HepG2 (cell line): ENCODE data around the gene TRIM37. TPM values are rescaled to one million over a fixed set of nuclear protein-coding genes. Genes with fewer than 3 reads are reported as not detected.

ENCODE experiments used
- ATAC-seq: fragments of 200-7000 bp; cut with Tn5 transposase; 3 replicates; pipeline ENCODE4 v1.9.1; 2020; ENCODE audit warnings: mild to moderate bottlenecking, moderate library complexity
- BruUV-seq: library from RNA; stranded (reverse); fragments of 400-500 nt; replicated peaks from 2 replicates; lab custom pipeline; 2021; lab: Mats Ljungman, UMichigan
- CTCF ChIA-PET: fragments of 300-600 bp; formaldehyde crosslinking; extraction: SDS; loops from one replicate; lab custom pipeline; 2021; ENCODE audit warnings: low total read pairs, inconsistent platforms, low intra/inter-chr PET ratio; lab: Yijun Ruan, JAX
- POLR2A ChIA-PET: fragments of 350-600 bp; sonication (Branson Sonifier 250); formaldehyde crosslinking; loops from one replicate; lab custom pipeline; 2020; ENCODE audit warnings: antibody characterized with exemption, inconsistent platforms; lab: Yijun Ruan, JAX
- DNase-seq: peaks from one replicate; pipeline ENCODE4 v3.0.0-alpha.2; 2015; ENCODE audit warnings: low spot score
- FAIRE-seq: peaks from 3 replicates; lab custom pipeline; 2011; peaks lifted over from hg19 to GRCh38; lab: Jason Lieb, UNC
- H2AFZ ChIP-seq: one replicate; pipeline ENCODE4 v1.6.1; 2011; ENCODE audit warnings: low read length, inconsistent platforms
- H3K27ac ChIP-seq: fragments of 300-600 bp; 3 replicates; pipeline ENCODE4 v1.8.0; 2011; ENCODE audit warnings: mixed run types, mild to moderate bottlenecking, mixed read lengths, low read length, inconsistent platforms; ENCODE audit not compliant: insufficient read depth; ENCODE audit errors: extremely low read length
- H3K27me3 ChIP-seq, 2 experiments: fragments of 200-600 bp in 1 of 2; 2 replicates in 1 of 2; 3 replicates in 1 of 2; pipeline versions ENCODE4 v1.6.0 to v1.8.0; 2011; ENCODE audit warnings: low read length in 2 of 2, mild to moderate bottlenecking in 2 of 2, moderate library complexity in 2 of 2, inconsistent platforms in 1 of 2; ENCODE audit not compliant: insufficient read depth in 2 of 2, control insufficient read depth in 1 of 2
- H3K36me3 ChIP-seq, 2 experiments: fragments of 200-600 bp in 1 of 2; replicated peaks in 1 of 2; 2 replicates in 1 of 2; 3 replicates in 1 of 2; pipeline versions ENCODE4 v1.5.1 to v1.8.0; 2011; ENCODE audit warnings: low read length in 2 of 2, inconsistent platforms in 1 of 2; ENCODE audit not compliant: insufficient read depth in 2 of 2, control insufficient read depth in 1 of 2
- H3K4me1 ChIP-seq: 2 replicates; pipeline ENCODE4 v1.5.1; 2012; ENCODE audit warnings: low read length, inconsistent platforms; ENCODE audit not compliant: insufficient read depth
- H3K4me2 ChIP-seq: 2 replicates; pipeline ENCODE4 v1.6.0; 2011; ENCODE audit warnings: low read depth, low read length, inconsistent platforms
- H3K4me3 ChIP-seq, 3 experiments: fragments of 200-600 bp in 1 of 3; sonication (generic), shearing (Covaris generic) in 1 of 3; replicated peaks in 1 of 3; 2 replicates each; pipeline ENCODE4 v1.5.1; 2011 to 2016; ENCODE audit warnings: low read length in 3 of 3, inconsistent platforms in 2 of 3, low read depth in 2 of 3, mild to moderate bottlenecking in 2 of 3, control low read depth in 1 of 3, mixed read lengths in 1 of 3; ENCODE audit not compliant: insufficient read depth in 1 of 3
- H3K79me2 ChIP-seq: one replicate; pipeline ENCODE4 v1.6.1; 2011; ENCODE audit warnings: low read length, inconsistent platforms; ENCODE audit not compliant: insufficient read depth
- H3K9ac ChIP-seq: 2 replicates; pipeline ENCODE4 v1.6.0; 2011; ENCODE audit warnings: mild to moderate bottlenecking, low read depth, low read length, inconsistent platforms; ENCODE audit not compliant: insufficient read depth
- H3K9me3 ChIP-seq: 2 replicates; pipeline ENCODE4 v1.5.1; 2012; ENCODE audit warnings: mild to moderate bottlenecking, low read length
- H4K20me1 ChIP-seq: 2 replicates; pipeline ENCODE4 v1.6.0; 2011; ENCODE audit warnings: inconsistent platforms, mild to moderate bottlenecking, low read length, moderate library complexity; ENCODE audit not compliant: insufficient read depth
- HOXA5 ChIP-seq: sonication (generic); formaldehyde crosslinking; IDR thresholded peaks from 2 replicates; pipeline ENCODE4 v1.4.0; 2020; ENCODE audit warnings: missing genetic modification reagents
- MTF1 ChIP-seq: sonication (generic); formaldehyde crosslinking; IDR thresholded peaks from 2 replicates; pipeline ENCODE4 v1.5.0; 2020; ENCODE audit warnings: missing genetic modification reagents
- RBAK ChIP-seq: sonication (generic); formaldehyde crosslinking; IDR thresholded peaks from 2 replicates; pipeline ENCODE4 v1.5.1; 2020; ENCODE audit warnings: mild to moderate bottlenecking, missing genetic modification reagents
- SOX6 ChIP-seq, 2 experiments: fragments of 450-650 bp in 1 of 2; sonication (generic) in 1 of 2; formaldehyde crosslinking in 1 of 2; IDR thresholded peaks; 2 replicates each; pipeline versions ENCODE4 v1.4.0 to v1.6.1; 2017 to 2020; ENCODE audit warnings: antibody characterized with exemption in 1 of 2, mild to moderate bottlenecking in 1 of 2, missing genetic modification reagents in 1 of 2
- TEAD2 ChIP-seq: sonication (generic); formaldehyde crosslinking; IDR thresholded peaks from 2 replicates; pipeline ENCODE4 v1.9.0; 2021; ENCODE audit warnings: missing genetic modification reagents
- THAP11 ChIP-seq: IDR thresholded peaks from 2 replicates; pipeline ENCODE4 v1.6.1; 2016; ENCODE audit warnings: missing biosample characterization, missing genetic modification reagents
- ZNF468 ChIP-seq: sonication (generic); formaldehyde crosslinking; IDR thresholded peaks from 2 replicates; pipeline ENCODE4 v1.8.0; 2022; ENCODE audit warnings: mild to moderate bottlenecking, moderate library complexity, missing genetic modification reagents
- ZNF607 ChIP-seq: sonication (generic); formaldehyde crosslinking; IDR thresholded peaks from 2 replicates; pipeline ENCODE4 v1.5.1; 2020; ENCODE audit warnings: missing genetic modification reagents, mild to moderate bottlenecking, borderline replicate concordance
- ZNF777 ChIP-seq: sonication (generic); formaldehyde crosslinking; IDR thresholded peaks from 2 replicates; pipeline ENCODE4 v1.4.0; 2020; ENCODE audit warnings: missing genetic modification reagents
- WGBS: methylation state at CpG from one replicate; pipeline ENCODE4 v1.1.6; 2017; ENCODE audit warnings: low lambda C conversion rate; 5-methylcytosine and 5-hydroxymethylcytosine counted together
- in situ Hi-C: cut with HindIII; loops from 2 replicates; pipeline ENCODE4 v1.10.0; 2017; ENCODE audit warnings: low pct_unique_long_range_greater_than_20kb; ENCODE audit not compliant: extremely low pct_ligation_motif_present
- intact Hi-C: fragments of 100-400 bp; cut with micrococcal nuclease; formaldehyde crosslinking; loops from one replicate; pipeline ENCODE4 v1.10.0; 2022; ENCODE audit not compliant: unreplicated experiment
- polyA plus RNA-seq, 8 experiments: library from polyadenylated mRNA; depleted of rRNA in 3 of 8; stranded (reverse) in 7 of 8; unstranded in 1 of 8; fragments of >200 nt; fragmentation: Illumina TruSeq in 4 of 8; extraction: Trizol in 4 of 8; gene quantifications; 2 replicates each; pipeline versions ENCODE4 v1.2.1 to v1.2.3, GENCODE V29; 2011 to 2016; ENCODE audit warnings: low read depth in 4 of 8, missing spikeins in 1 of 8, mixed read lengths in 1 of 8; ENCODE audit not compliant: insufficient read depth in 1 of 8
- total RNA-seq, 5 experiments: library from RNA; depleted of rRNA; stranded (reverse); fragments of >200 nt; fragmentation: Illumina TruSeq; extraction: Trizol; gene quantifications; 2 replicates each; pipeline ENCODE4 v1.2.3, GENCODE V29; 2016; ENCODE audit warnings: low read depth in 1 of 5
- TF ChIP-seq, protein P1 (sequence below): IDR thresholded peaks from 2 replicates; pipeline ENCODE4 v1.6.1; 2016

The TRIM37 gene
- total and polyA plus RNA-seq, 2 of the 13 experiments (the other 11 are each of a cell fraction or from before 2014, with no cell fraction given): 12.4 to 39.1 TPM

DNA sequence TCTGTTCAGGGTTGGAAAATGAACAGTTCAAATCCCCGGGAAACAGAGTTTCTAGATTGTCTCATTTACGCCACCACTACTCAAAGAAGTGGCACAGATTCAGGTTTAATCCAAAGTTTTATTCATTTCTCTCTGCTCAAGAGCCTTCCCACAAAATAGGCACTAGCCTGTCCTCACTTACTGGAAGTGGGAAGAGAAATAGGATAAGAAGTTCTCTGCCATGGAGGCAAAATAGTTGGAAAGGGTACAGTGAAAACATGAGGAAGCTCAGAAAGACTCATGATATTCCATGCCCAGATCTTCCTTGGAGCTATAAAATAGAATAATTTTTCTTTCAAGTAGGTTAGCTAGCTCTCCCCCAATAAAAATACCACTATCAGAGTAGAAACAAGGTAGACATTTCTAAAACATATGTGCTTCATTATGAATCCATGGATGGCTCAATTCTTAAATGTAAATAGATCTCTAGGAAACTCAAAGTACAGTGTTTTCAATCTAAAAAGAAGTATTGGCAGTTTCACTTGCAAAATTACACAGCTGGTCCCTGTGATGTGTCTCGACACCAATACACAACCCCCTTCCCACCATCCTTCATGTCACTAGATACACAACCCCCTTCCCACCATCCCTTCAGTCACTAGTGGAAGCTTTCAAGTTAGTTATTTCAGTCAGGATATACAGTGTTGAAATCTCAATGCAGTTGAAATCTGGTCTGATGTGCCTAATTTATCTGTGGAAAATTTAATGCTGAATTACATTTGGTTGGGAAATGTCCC is 125.8 kb downstream of the TRIM37 start:
- in situ Hi-C loops (no loop called here), intact Hi-C loops (no loop called here)
- no peaks in the 10 kb centered on the region for H3K27me3 ChIP-seq
- no peaks in the 10 kb centered on the region for H4K20me1 ChIP-seq
- 85% methylated on average over 3 of the region's 3 CpGs for WGBS
- DNase-seq (no peak), FAIRE-seq (no peak), ATAC-seq (no peak)
- POLR2A ChIA-PET: no interaction called here
- BruUV-seq: no TSS peak
- H3K27ac ChIP-seq: no peak overlapping the region
- no peak overlapping the region for H3K4me2 ChIP-seq
- no peaks in the 10 kb centered on the region for H3K9me3 ChIP-seq
- no peaks in the 10 kb centered on the region for H3K79me2 ChIP-seq
- no peak overlapping the region for H3K9ac ChIP-seq
- TF ChIP-seq ZNF777 (CRISPR knock-in tag): no peak
- TF ChIP-seq THAP11: no peak
- H3K36me3 ChIP-seq: no peaks in the 10 kb centered on the region
- CTCF ChIA-PET: no interaction called here
- no peaks in the 10 kb centered on the region for H3K4me1 ChIP-seq
- H3K4me3 ChIP-seq: no peak overlapping the region
- no peak overlapping the region for H2AFZ ChIP-seq

DNA sequence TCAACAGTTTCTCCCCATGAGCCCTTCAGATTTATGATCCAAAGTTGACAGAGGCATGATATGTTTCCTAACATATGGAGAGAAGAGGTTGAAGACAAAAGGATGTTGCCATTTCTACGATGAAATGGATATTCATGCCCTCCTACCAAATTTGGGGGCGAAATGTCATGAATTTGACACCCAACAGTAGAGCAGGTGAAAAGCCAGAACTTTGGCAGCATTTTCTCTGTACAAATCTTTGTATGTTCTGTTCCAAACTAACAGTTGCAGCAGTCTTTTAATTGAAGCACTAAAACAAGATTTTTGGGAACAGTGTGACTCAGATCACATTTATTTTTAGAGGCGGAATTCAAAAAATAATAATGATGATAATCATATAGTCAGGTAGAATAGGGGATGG is 130.1 kb downstream of the TRIM37 start:
- Histone ChIP-seq H3K9me3 (no peaks in the 10 kb centered on the region), H3K4me1 (no peaks in the 10 kb centered on the region), H3K36me3 (no peaks in the 10 kb centered on the region), H3K79me2 (no peaks in the 10 kb centered on the region), H2AFZ (no peak overlapping the region), H3K4me3 (no peak overlapping the region), H3K4me2 (no peak overlapping the region), H3K27me3 (no peaks in the 10 kb centered on the region), H4K20me1 (no peaks in the 10 kb centered on the region), H3K9ac (no peak overlapping the region), H3K27ac (no peak overlapping the region)
- DNase-seq: no peak
- TF ChIP-seq, protein P1, sequence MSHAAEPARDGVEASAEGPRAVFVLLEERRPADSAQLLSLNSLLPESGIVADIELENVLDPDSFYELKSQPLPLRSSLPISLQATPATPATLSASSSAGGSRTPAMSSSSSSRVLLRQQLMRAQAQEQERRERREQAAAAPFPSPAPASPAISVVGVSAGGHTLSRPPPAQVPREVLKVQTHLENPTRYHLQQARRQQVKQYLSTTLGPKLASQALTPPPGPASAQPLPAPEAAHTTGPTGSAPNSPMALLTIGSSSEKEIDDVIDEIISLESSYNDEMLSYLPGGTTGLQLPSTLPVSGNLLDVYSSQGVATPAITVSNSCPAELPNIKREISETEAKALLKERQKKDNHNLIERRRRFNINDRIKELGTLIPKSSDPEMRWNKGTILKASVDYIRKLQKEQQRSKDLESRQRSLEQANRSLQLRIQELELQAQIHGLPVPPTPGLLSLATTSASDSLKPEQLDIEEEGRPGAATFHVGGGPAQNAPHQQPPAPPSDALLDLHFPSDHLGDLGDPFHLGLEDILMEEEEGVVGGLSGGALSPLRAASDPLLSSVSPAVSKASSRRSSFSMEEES: no peak
- TF ChIP-seq RBAK (CRISPR knock-in tag) (no peak), TEAD2 (CRISPR knock-in tag) (no peak), ZNF607 (CRISPR knock-in tag) (no peak), SOX6 (IDR thresholded peaks at IDR 0.05) (no peak), SOX6 (CRISPR knock-in tag; IDR thresholded peaks at IDR 0.05) (no peak), MTF1 (no peak), HOXA5 (CRISPR knock-in tag) (no peak), ZNF468 (CRISPR knock-in tag) (no peak)
- CTCF ChIA-PET: no interaction called here
- FAIRE-seq: no peak
- POLR2A ChIA-PET: no interaction called here
- 32% methylated on average over 3 of the region's 3 CpGs for WGBS
- ATAC-seq: no peak
- intact Hi-C loops: no loop called here
- no TSS peak for BruUV-seq
- in situ Hi-C loops: no loop called here
